ENCODE measurements around the gene MYADM. TPM values are rescaled to one million over a fixed set of nuclear protein-coding genes. Genes with fewer than 3 reads are reported as not detected.

The MYADM gene
- 28.3 and 38.7 TPM in 2 replicates for polyA plus RNA-seq (2012; rRNA removed)
- 23.0 and 25.4 TPM in 2 replicates for polyA plus RNA-seq (2012; cell fraction: cytosol; rRNA removed)
- polyA plus RNA-seq (2012; cell fraction: nucleus; rRNA removed) = 49.8 and 50.7 TPM in 2 replicates

- no peak within 1 kb of the TSS for H2AFZ ChIP-seq (ENCODE audit: low read depth)
These were observed at the start of gene MYADM for GRCh38 chr19:53867225-53868090. TSS of gene MYADM (plus strand) at chr19:53867883. CDS start at chr19:53873530, 5,647 bp downstream.

More at GRCh38 chr19:53867225-53868090, at the start of gene MYADM:
- ChIA-PET POLR2A (interaction anchor here (0.8 to 2.2 kb wide), 5 partner anchors 8 to 322 kb away, joined by 3 to 16 read pairs (median 3); partner anchors contain the start of genes MBOAT7, PRPF31 and TFPT), CTCF (interaction anchor here (0.5 to 2.4 kb wide), 9 partner anchors 11 to 163 kb away, joined by 3 to 10 read pairs (median 4); partner anchors contain the start of gene PRKCG)
- WGBS (ENCODE audit: low lambda C conversion rate) = 5% methylated on average over 11 of the region's 37 CpGs
- H3K4me1 ChIP-seq (ENCODE audit: control insufficient read depth in 1 of 2, insufficient read depth in 2 of 2, low read depth in 1 of 2, low read length in 1 of 2) = peaks cover 5 to 16% of the 10 kb centered on the region in 2 experiments; a peak in 2 of 4 replicates
- H3F3A ChIP-seq (replicated peaks; ENCODE audit: insufficient read depth) = peaks cover 9% of the 10 kb centered on the region
- H4K20me1 ChIP-seq (ENCODE audit: insufficient read depth) = peaks cover 16% of the 10 kb centered on the region
- TF ChIP-seq FOXM1 (IDR thresholded peaks at IDR 0.05; ENCODE audit: low read depth) = no peak
- TF ChIP-seq RAD21 (IDR thresholded peaks at IDR 0.05; ENCODE audit: low read length) = no peak
- no peak for TF ChIP-seq MAX (IDR thresholded peaks at IDR 0.05; ENCODE audit: low read depth)
- no peak for TF ChIP-seq EP300 (IDR thresholded peaks at IDR 0.05; ENCODE audit: borderline replicate concordance in 1 of 2, low read depth in 1 of 2, low read length in 1 of 2)
- 0 out of 2 replicates have a peak, but pooled peaks have one; percentile 6 for TF ChIP-seq TCF12 (IDR thresholded peaks at IDR 0.05)
- TF ChIP-seq FOSL2 (IDR thresholded peaks at IDR 0.05; ENCODE audit: borderline replicate concordance, low read depth) = no peak
- TF ChIP-seq GATA2 (CRISPR knock-in tag; IDR thresholded peaks at IDR 0.05) = no peak
- no peak for TF ChIP-seq EZH2phosphoT487 (IDR thresholded peaks at IDR 0.05; ENCODE audit: borderline replicate concordance, low read depth)
- TF ChIP-seq RXRA (IDR thresholded peaks at IDR 0.05; ENCODE audit: borderline replicate concordance, low read depth) = no peak
- no peak for TF ChIP-seq YY1 (IDR thresholded peaks at IDR 0.05; ENCODE audit: low read depth)
- TF ChIP-seq RCOR1 (IDR thresholded peaks at IDR 0.05; ENCODE audit: low read length) = no peak
- TF ChIP-seq ELF1 (IDR thresholded peaks at IDR 0.05) = peak; percentile 49; the same call in 1 of the 2 replicates
- no peak for TF ChIP-seq NFIC (IDR thresholded peaks at IDR 0.05; ENCODE audit: borderline replicate concordance)
- TF ChIP-seq TAF1 (IDR thresholded peaks at IDR 0.05; ENCODE audit: borderline replicate concordance, low read depth, low read length) = peak; percentile 49; the same call in 1 of the 2 replicates
- no peak for TF ChIP-seq FOXJ3 (CRISPR knock-in tag; IDR thresholded peaks at IDR 0.05)
- peak; percentile 13; the same call in 1 of the 2 replicates for TF ChIP-seq PBX3 (IDR thresholded peaks at IDR 0.05)
- no peak for TF ChIP-seq CHD2 (IDR thresholded peaks at IDR 0.05; ENCODE audit: low read length, partially characterized antibody)
- TF ChIP-seq ZBTB33 (IDR thresholded peaks at IDR 0.05; ENCODE audit: borderline replicate concordance, low read depth) = no peak
- no peak for TF ChIP-seq USF2 (IDR thresholded peaks at IDR 0.05; ENCODE audit: borderline replicate concordance, low read depth, low read length)
- TF ChIP-seq SIN3A (IDR thresholded peaks at IDR 0.05; ENCODE audit: borderline replicate concordance, low read depth, low read length) = peak; percentile 48; the same call in 1 of the 2 replicates
- TF ChIP-seq MXI1 (IDR thresholded peaks at IDR 0.05; ENCODE audit: low read depth, low read length) = peak; percentile 85
- no peak for TF ChIP-seq SMC3 (IDR thresholded peaks at IDR 0.05; ENCODE audit: low read depth, low read length)
- TF ChIP-seq NRF1 (IDR thresholded peaks at IDR 0.05; ENCODE audit: low read depth, low read length) = no peak
- peak; percentile 57; the same call in 1 of the 2 replicates for TF ChIP-seq POLR2AphosphoS5 (IDR thresholded peaks at IDR 0.05; ENCODE audit: low read depth, low read length)
- no peak for TF ChIP-seq USF1 (IDR thresholded peaks at IDR 0.05; ENCODE audit: borderline replicate concordance, low read depth)
- peak; percentile 11; the same call in 1 of the 2 replicates for TF ChIP-seq GABPA (IDR thresholded peaks at IDR 0.05; ENCODE audit: low read depth)
- TF ChIP-seq RFX5 (IDR thresholded peaks at IDR 0.05; ENCODE audit: low read length) = peak; percentile 57
- TF ChIP-seq JUND (IDR thresholded peaks at IDR 0.05) = no peak
- peak within 1 kb of the TSS; percentile 79 to 86 for H3K4me3 ChIP-seq (ENCODE audit: low read depth in 2 of 2, low read length in 1 of 2)
- peak within 1 kb of the TSS; percentile 94 for H3K9ac ChIP-seq
- H3K36me3 ChIP-seq (replicated peaks in 1 of 2; ENCODE audit: control insufficient read depth in 1 of 2, insufficient read depth in 2 of 2, low read length in 1 of 2) = peaks cover 0 to 5% of the 10 kb centered on the region in 2 experiments
- H3K9me2 ChIP-seq = no peaks in the 10 kb centered on the region
- H3K79me2 ChIP-seq (ENCODE audit: insufficient read depth) = peaks cover 38% of the 10 kb centered on the region
- H3K4me2 ChIP-seq = peak within 1 kb of the TSS; percentile 93
- peak; percentile 97 for DNase-seq
- no peaks in the 10 kb centered on the region for H3K27me3 ChIP-seq (ENCODE audit: insufficient read depth)
- H3K27ac ChIP-seq (ENCODE audit: low read depth in 2 of 2, low read length in 1 of 2) = peak within 1 kb of the TSS; percentile 90 to 96
- no peaks in the 10 kb centered on the region for H3K9me3 ChIP-seq

All from SK-N-SH (cell line).